ENCODE results near the gene STK11IP.

Gene STK11IP

GRCh38 chr2:219658196-219658846, 60.7 kb downstream of the STK11IP start:
- peak; percentile 28 for DNase-seq

GRCh38 chr2:219658874-219659273, 61.2 kb downstream of the STK11IP start:
- no peak for DNase-seq

GRCh38 chr2:219661197-219661954, 63.7 kb downstream of the STK11IP start:
- DNase-seq, result peak; percentile 31

GRCh38 chr2:219661955-219662395, 64.3 kb downstream of the STK11IP start:
- peak; percentile 65 for DNase-seq

GRCh38 chr2:219662566-219662965, 64.9 kb downstream of the STK11IP start:
- no peak for DNase-seq

- DNase-seq, result no peak
These were observed 65.6 kb downstream of the STK11IP start for GRCh38 chr2:219663116-219663762.

GRCh38 chr2:219664041-219664440, 66.4 kb downstream of the STK11IP start:
- no peak for DNase-seq

GRCh38 chr2:219664944-219665343, 67.3 kb downstream of the STK11IP start:
- no peak for DNase-seq

GRCh38 chr2:219665926-219666325, 68.3 kb downstream of the STK11IP start:
- DNase-seq, result no peak

Data from EL (cell line).